Spleen (tissue), 11 donors: ENCODE results near the gene CDK2AP2. TPM values are rescaled to one million over a fixed set of nuclear protein-coding genes. Genes with fewer than 3 reads are reported as not detected.

Experiments
- DNase-seq: peaks from one replicate; pipeline ENCODE4 v3.0.0-alpha.2; 2020
- H3K27ac ChIP-seq, 8 donors: fragments of 200-600 bp; sonication (generic) in 7 of 8; 1 replicate in 4 of 8; 2 replicates in 4 of 8; pipeline versions ENCODE4 v1.5.0 to v1.8.0; 2016 to 2021; ENCODE audit warnings: inconsistent platforms in 4 of 8, mild to moderate bottlenecking in 4 of 8, moderate library complexity in 1 of 8
- H3K27me3 ChIP-seq, 7 donors: fragments of 200-600 bp; sonication (generic) in 6 of 7; replicated peaks in 1 of 7; 1 replicate in 4 of 7; 2 replicates in 3 of 7; pipeline versions ENCODE4 v1.5.0 to v1.8.0; 2016 to 2021; ENCODE audit warnings: inconsistent platforms in 3 of 7, mild to moderate bottlenecking in 1 of 7
- H3K36me3 ChIP-seq, 6 donors: fragments of 200-600 bp; sonication (generic) in 5 of 6; 1 replicate in 4 of 6; 2 replicates in 2 of 6; pipeline versions ENCODE4 v1.5.0 to v1.8.0; 2016 to 2021; ENCODE audit warnings: inconsistent platforms in 2 of 6
- H3K4me1 ChIP-seq, 6 donors: fragments of 200-600 bp; sonication (generic) in 5 of 6; 1 replicate in 3 of 6; 2 replicates in 3 of 6; pipeline versions ENCODE4 v1.5.0 to v1.8.0; 2016 to 2021; ENCODE audit warnings: inconsistent platforms in 3 of 6
- H3K4me3 ChIP-seq, 8 donors: fragments of 200-600 bp; sonication (generic) in 7 of 8; 1 replicate in 4 of 8; 2 replicates in 4 of 8; pipeline versions ENCODE4 v1.5.0 to v1.8.0; 2016 to 2021; ENCODE audit warnings: inconsistent platforms in 4 of 8, mild to moderate bottlenecking in 4 of 8, moderate library complexity in 2 of 8
- H3K9me3 ChIP-seq, 8 donors: fragments of 200-600 bp; sonication (generic) in 7 of 8; 1 replicate in 4 of 8; 2 replicates in 4 of 8; pipeline versions ENCODE4 v1.5.0 to v1.8.0; 2016 to 2021; ENCODE audit warnings: inconsistent platforms in 4 of 8
- POLR2A ChIP-seq, 3 donors: fragments of 450-650 bp; IDR thresholded peaks; one replicate each; pipeline ENCODE4 v1.5.1; 2017; ENCODE audit warnings: antibody characterized with exemption in 3 of 3, mild to moderate bottlenecking in 1 of 3
- POLR2AphosphoS5 ChIP-seq, 3 donors: sonication (generic); formaldehyde crosslinking; IDR thresholded peaks; one replicate each; pipeline ENCODE4 v1.5.1; 2017; ENCODE audit warnings: antibody characterized with exemption in 3 of 3
- WGBS, 5 donors: extraction: QIAGEN DNeasy Blood & Tissue Kit in 3 of 5; methylation state at CpG; one replicate each; pipeline versions ENCODE4 v1.1.5 to v1.1.7; 2013 to 2018; 5-methylcytosine and 5-hydroxymethylcytosine counted together
- intact Hi-C: fragments of 100-400 bp; cut with DNase I; formaldehyde crosslinking; loops from one replicate; pipeline ENCODE4 v1.15.0; 2023; ENCODE audit warnings: low total_unique reads
- microRNA-seq, 3 donors: library from miRNA; unstranded; fragments of <30 nt; microRNA quantifications; one replicate each; pipeline versions ENCODE4 to v1.1.0, GENCODE V29; 2019 to 2020
- polyA plus RNA-seq, 3 donors: library from polyadenylated mRNA; stranded (reverse); fragments of 200-250 nt; gene quantifications; one replicate each; pipeline ENCODE4 v1.2.1, GENCODE V29; 2013
- small RNA-seq, 4 donors: library from RNA; depleted of rRNA; stranded (forward); fragments of <200 nt; gene quantifications; one replicate each; pipeline ENCODE3, GENCODE V24; 2016
- total RNA-seq, 7 donors: library from RNA; depleted of rRNA in 3 of 7; stranded (reverse); fragments of >200 nt in 3 of 7; fragmentation: NEBNext Ultra II Directional in 4 of 7; extraction: Animal tissue kit (Norgen Biotek cat#: 25700) in 4 of 7; gene quantifications; one replicate each; pipeline versions ENCODE4 v1.1.0 to v1.2.1, GENCODE V29; 2016 to 2021
- donor health status: healthy with polysubstance abuse.
- donor health status: DM: no; HTN: no; CAD: no; lungs with moderate emphysema.
- donor health status: DM: no; HTN: no; CAD: no.
- donor health status: Bipolar disorder and iron deficiency.
- donor health status: healthy.
- donor health status: DM: no; HTN: no; CAD: no.
- donor health status: DM: yes; HTN: yes; CAD: no.

Gene CDK2AP2
- total and polyA plus RNA-seq, 10 donors: 32.9 to 57.1 (median 42.6) TPM

GRCh38 chr11:67457453-67457852, 50.5 kb downstream of the CDK2AP2 start:
- H3K4me3 ChIP-seq: no peak overlapping the region
- intact Hi-C loops: no loop called here
- peaks cover 0 to 88% (median 18%) of the 10 kb centered on the region in 6 donors for H3K4me1 ChIP-seq
- 90 to 99% (median 93%) methylated on average over 9 to 12 of the region's 12 CpGs for WGBS, 5 donors
- peak overlapping the region in 1 of 8 donors; percentile 88 for H3K27ac ChIP-seq
- no peaks in the 10 kb centered on the region for H3K36me3 ChIP-seq
- DNase-seq: no peak
- H3K9me3 ChIP-seq: no peaks in the 10 kb centered on the region
- H3K27me3 ChIP-seq: no peaks in the 10 kb centered on the region
- TF ChIP-seq POLR2AphosphoS5 (IDR thresholded peaks at IDR 0.05) (peak in 1 of 3 donors; percentile 31), POLR2A (IDR thresholded peaks at IDR 0.05) (no peak)

Small RNA genes lying within 50 kb of the gene (microRNA-seq; reads per million reads assigned to microRNA genes)
- gene MIR6752: 0.36 to 1.8 (median 0.85) reads per million in 3 donors

Small RNA genes lying within 50 kb of the gene (small RNA-seq; reads per million reads assigned to genes)
- gene MIR6752: 0 to 0.30 (median 0.14) reads per million in 4 donors

Other genes starting within 250 kb of the CDK2AP2 start
- 100 to 1,000 TPM; 168 to 301 (median 263) TPM for gene GRK2, start 241.7 kb downstream of the CDK2AP2 start, total RNA-seq
- 100 to 1,000 TPM; 119 to 270 (median 192) TPM for gene GRK2, start 241.7 kb downstream of the CDK2AP2 start, polyA plus RNA-seq
- gene ANKRD13D, start 218.9 kb downstream of the CDK2AP2 start, total RNA-seq: 100 to 1,000 TPM in 5 of 7 donors, 10 to 100 TPM in 2; 67.3 to 151 (median 124) TPM
- 100 to 1,000 TPM in 2 of 3 donors, 10 to 100 TPM in 1; 65.2 to 138 (median 129) TPM for gene ANKRD13D, start 218.9 kb downstream of the CDK2AP2 start, polyA plus RNA-seq
- 10 to 100 TPM; 14.6 to 31.8 (median 22.9) TPM for gene SSH3, start 204.6 kb downstream of the CDK2AP2 start, total RNA-seq
- 10 to 100 TPM in 1 of 3 donors, 1 to 10 TPM in 2; 4.3 to 11.1 (median 5.9) TPM for gene SSH3, start 204.6 kb downstream of the CDK2AP2 start, polyA plus RNA-seq
- 100 to 1,000 TPM in 4 of 7 donors, 10 to 100 TPM in 3; 81.4 to 159 (median 103) TPM for gene POLD4, start 154.6 kb downstream of the CDK2AP2 start, total RNA-seq
- 100 to 1,000 TPM; 267 to 290 (median 279) TPM for gene POLD4, start 154.6 kb downstream of the CDK2AP2 start, polyA plus RNA-seq
- gene CLCF1, start 134.6 kb downstream of the CDK2AP2 start, total RNA-seq: 10 to 100 TPM in 2 of 7 donors, 1 to 10 TPM in 5; 4.3 to 13.7 (median 6.7) TPM
- 1 to 10 TPM; 6.0 to 9.3 (median 9.0) TPM for gene CLCF1, start 134.6 kb downstream of the CDK2AP2 start, polyA plus RNA-seq
- gene RAD9A, start 116.2 kb downstream of the CDK2AP2 start, total RNA-seq: 10 to 100 TPM; 21.6 to 37.5 (median 29.7) TPM
- gene RAD9A, start 116.2 kb downstream of the CDK2AP2 start, polyA plus RNA-seq: 10 to 100 TPM; 18.2 to 44.8 (median 37.1) TPM
- gene PPP1CA, start 106.3 kb downstream of the CDK2AP2 start, total RNA-seq: 100 to 1,000 TPM; 147 to 192 (median 157) TPM
- 100 to 1,000 TPM; 152 to 207 (median 170) TPM for gene PPP1CA, start 106.3 kb downstream of the CDK2AP2 start, polyA plus RNA-seq
- 100 to 1,000 TPM in 4 of 7 donors, 10 to 100 TPM in 3; 66.3 to 132 (median 101) TPM for gene TBC1D10C, start 104.1 kb downstream of the CDK2AP2 start, total RNA-seq
- 100 to 1,000 TPM; 174 to 270 (median 196) TPM for gene TBC1D10C, start 104.1 kb downstream of the CDK2AP2 start, polyA plus RNA-seq
- 1 to 10 TPM; 1.9 to 4.4 (median 2.1) TPM for gene CARNS1, start 92.5 kb downstream of the CDK2AP2 start, total RNA-seq
- 1 to 10 TPM; 1.0 to 2.0 (median 1.8) TPM for gene CARNS1, start 92.5 kb downstream of the CDK2AP2 start, polyA plus RNA-seq
- 10 to 100 TPM; 51.5 to 65.4 (median 55.4) TPM for gene RPS6KB2, start 79.7 kb downstream of the CDK2AP2 start, total RNA-seq
- gene RPS6KB2, start 79.7 kb downstream of the CDK2AP2 start, polyA plus RNA-seq: 10 to 100 TPM; 39.5 to 95.0 (median 53.8) TPM
- gene PTPRCAP, start 70.5 kb downstream of the CDK2AP2 start, total RNA-seq: 100 to 1,000 TPM; 119 to 278 (median 187) TPM
- 100 to 1,000 TPM; 410 to 557 (median 479) TPM for gene PTPRCAP, start 70.5 kb downstream of the CDK2AP2 start, polyA plus RNA-seq
- gene CORO1B, start 64.7 kb downstream of the CDK2AP2 start, total RNA-seq: 100 to 1,000 TPM in 4 of 7 donors, 10 to 100 TPM in 3; 68.1 to 143 (median 117) TPM
- 10 to 100 TPM; 40.5 to 70.8 (median 53.7) TPM for gene CORO1B, start 64.7 kb downstream of the CDK2AP2 start, polyA plus RNA-seq
- not detected for gene GPR152, start 55.4 kb downstream of the CDK2AP2 start, total RNA-seq
- gene GPR152, start 55.4 kb downstream of the CDK2AP2 start, polyA plus RNA-seq: under 1 TPM in 1 of 3 donors, not detected in 2; 0.10 TPM
- gene CABP4, start 52.8 kb downstream of the CDK2AP2 start, total RNA-seq: 10 to 100 TPM; 12.7 to 27.3 (median 21.3) TPM
- 1 to 10 TPM; 2.6 to 6.2 (median 3.0) TPM for gene CABP4, start 52.8 kb downstream of the CDK2AP2 start, polyA plus RNA-seq
- gene TMEM134, start 38.9 kb downstream of the CDK2AP2 start, total RNA-seq: 100 to 1,000 TPM in 3 of 7 donors, 10 to 100 TPM in 4; 48.5 to 192 (median 66.6) TPM
- 100 to 1,000 TPM in 1 of 3 donors, 10 to 100 TPM in 2; 94.6 to 123 (median 95.1) TPM for gene TMEM134, start 38.9 kb downstream of the CDK2AP2 start, polyA plus RNA-seq
- 10 to 100 TPM; 72.2 to 95.8 (median 88.1) TPM for gene AIP, start 25.1 kb downstream of the CDK2AP2 start, total RNA-seq
- 100 to 1,000 TPM; 135 to 146 (median 141) TPM for gene AIP, start 25.1 kb downstream of the CDK2AP2 start, polyA plus RNA-seq
- gene PITPNM1, start 2.8 kb downstream of the CDK2AP2 start, total RNA-seq: 10 to 100 TPM; 42.5 to 86.9 (median 74.9) TPM
- gene PITPNM1, start 2.8 kb downstream of the CDK2AP2 start, polyA plus RNA-seq: 10 to 100 TPM; 17.8 to 67.0 (median 29.2) TPM
- gene CABP2, start 15.3 kb upstream of the CDK2AP2 start, total RNA-seq: not detected
- not detected for gene CABP2, start 15.3 kb upstream of the CDK2AP2 start, polyA plus RNA-seq
- 100 to 1,000 TPM; 211 to 338 (median 275) TPM for gene GSTP1, start 75.7 kb upstream of the CDK2AP2 start, total RNA-seq
- gene GSTP1, start 75.7 kb upstream of the CDK2AP2 start, polyA plus RNA-seq: 100 to 1,000 TPM; 310 to 399 (median 343) TPM
- gene NDUFV1, start 98.8 kb upstream of the CDK2AP2 start, total RNA-seq: 100 to 1,000 TPM; 145 to 258 (median 185) TPM
- 100 to 1,000 TPM; 132 to 257 (median 213) TPM for gene NDUFV1, start 98.8 kb upstream of the CDK2AP2 start, polyA plus RNA-seq
- gene NUDT8, start 121.8 kb upstream of the CDK2AP2 start, total RNA-seq: 1 to 10 TPM; 2.7 to 7.9 (median 5.8) TPM
- 1 to 10 TPM; 5.4 to 9.2 (median 6.5) TPM for gene NUDT8, start 121.8 kb upstream of the CDK2AP2 start, polyA plus RNA-seq
- not detected for gene TBX10, start 131.6 kb upstream of the CDK2AP2 start, total RNA-seq
- gene TBX10, start 131.6 kb upstream of the CDK2AP2 start, polyA plus RNA-seq: under 1 TPM in 1 of 3 donors, not detected in 2; 0.08 TPM
- 1 to 10 TPM in 3 of 7 donors, under 1 TPM in 3, not detected in 1; 0.39 to 2.0 (median 0.98) TPM for gene ACY3, start 142.6 kb upstream of the CDK2AP2 start, total RNA-seq
- gene ACY3, start 142.6 kb upstream of the CDK2AP2 start, polyA plus RNA-seq: 1 to 10 TPM; 1.1 to 5.7 (median 1.2) TPM
- not detected for gene ALDH3B2, start 166.5 kb upstream of the CDK2AP2 start, total RNA-seq
- gene ALDH3B2, start 166.5 kb upstream of the CDK2AP2 start, polyA plus RNA-seq: under 1 TPM in 1 of 3 donors, not detected in 2; 0.03 TPM